GM18499 (cell line): ENCODE data around the gene FBXL16.

ENCODE experiments used
- ATAC-seq: cut with Tn5 transposase; IDR thresholded peaks from one replicate; pipeline ENCODE4 v1.9.1; 2021; ENCODE audit warnings: moderate number of reproducible peaks; ENCODE audit not compliant: insufficient read depth, unreplicated experiment

The FBXL16 gene

GRCh38 chr16:734981-735881 lies 29.6 kb upstream of the FBXL16 start:
- ATAC-seq: no peak

DNA sequence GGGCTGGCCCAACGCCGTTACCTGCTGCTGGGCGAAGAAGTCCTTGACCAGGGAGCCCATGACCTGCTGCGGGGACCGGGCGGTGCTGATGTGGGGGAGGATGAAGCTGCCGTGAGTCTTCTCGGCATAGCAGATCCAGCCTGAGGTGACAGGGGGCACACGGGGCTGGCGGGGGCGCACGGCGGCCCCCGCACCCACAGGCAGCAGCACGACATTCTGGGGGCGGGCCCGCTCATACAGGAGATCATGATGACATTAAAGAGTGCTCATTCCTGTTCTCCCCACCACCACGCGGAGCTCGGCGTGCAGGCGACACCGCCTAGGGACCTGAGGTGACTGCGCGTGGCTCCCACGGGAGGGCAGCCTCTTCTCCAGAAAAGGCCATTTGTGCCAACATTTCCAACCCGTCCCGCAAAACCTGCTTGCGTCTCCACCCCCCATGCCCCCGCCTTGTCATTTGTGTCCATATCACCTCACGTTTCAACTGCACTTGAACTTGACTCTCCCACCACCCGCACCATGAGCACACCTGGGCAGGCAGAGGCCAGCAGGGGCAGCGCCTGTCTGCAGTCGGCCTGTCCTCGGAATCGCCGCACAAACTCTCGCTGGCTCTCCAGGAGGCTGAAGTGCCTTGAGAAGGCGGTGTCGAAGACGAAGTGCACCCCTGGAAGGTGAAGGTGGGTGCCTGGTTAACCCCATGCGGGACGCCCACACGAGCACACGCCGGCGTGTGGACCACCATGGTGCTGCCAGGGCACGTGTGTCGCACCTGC lies 28.8 kb upstream of the FBXL16 start:
- no peak for ATAC-seq

- ATAC-seq: no peak
These were observed 28.0 kb upstream of the FBXL16 start for GRCh38 chr16:733382-734207.

- no peak for ATAC-seq
These were observed 27.3 kb upstream of the FBXL16 start for GRCh38 chr16:732936-733335.

DNA sequence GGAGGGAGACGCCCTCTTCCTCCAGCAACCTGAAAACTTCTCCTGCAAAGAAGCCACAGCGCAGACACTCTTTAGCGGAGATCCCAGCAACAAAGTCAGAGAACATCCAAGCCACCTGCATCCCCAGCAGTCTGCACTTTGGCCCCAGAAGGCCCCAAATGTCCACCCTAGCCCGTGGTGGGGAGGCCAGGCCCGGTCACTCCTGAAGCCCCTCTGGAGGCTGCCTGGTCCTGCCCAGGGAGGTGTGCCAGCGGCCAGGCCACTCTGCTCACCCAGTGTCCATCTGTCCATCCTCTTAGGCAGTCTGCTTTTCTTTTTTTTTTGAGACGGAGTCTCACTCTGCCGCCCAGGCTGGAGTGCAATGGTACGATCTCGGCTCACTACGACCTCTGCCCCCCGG lies 26.7 kb upstream of the FBXL16 start:
- no peak for ATAC-seq

DNA sequence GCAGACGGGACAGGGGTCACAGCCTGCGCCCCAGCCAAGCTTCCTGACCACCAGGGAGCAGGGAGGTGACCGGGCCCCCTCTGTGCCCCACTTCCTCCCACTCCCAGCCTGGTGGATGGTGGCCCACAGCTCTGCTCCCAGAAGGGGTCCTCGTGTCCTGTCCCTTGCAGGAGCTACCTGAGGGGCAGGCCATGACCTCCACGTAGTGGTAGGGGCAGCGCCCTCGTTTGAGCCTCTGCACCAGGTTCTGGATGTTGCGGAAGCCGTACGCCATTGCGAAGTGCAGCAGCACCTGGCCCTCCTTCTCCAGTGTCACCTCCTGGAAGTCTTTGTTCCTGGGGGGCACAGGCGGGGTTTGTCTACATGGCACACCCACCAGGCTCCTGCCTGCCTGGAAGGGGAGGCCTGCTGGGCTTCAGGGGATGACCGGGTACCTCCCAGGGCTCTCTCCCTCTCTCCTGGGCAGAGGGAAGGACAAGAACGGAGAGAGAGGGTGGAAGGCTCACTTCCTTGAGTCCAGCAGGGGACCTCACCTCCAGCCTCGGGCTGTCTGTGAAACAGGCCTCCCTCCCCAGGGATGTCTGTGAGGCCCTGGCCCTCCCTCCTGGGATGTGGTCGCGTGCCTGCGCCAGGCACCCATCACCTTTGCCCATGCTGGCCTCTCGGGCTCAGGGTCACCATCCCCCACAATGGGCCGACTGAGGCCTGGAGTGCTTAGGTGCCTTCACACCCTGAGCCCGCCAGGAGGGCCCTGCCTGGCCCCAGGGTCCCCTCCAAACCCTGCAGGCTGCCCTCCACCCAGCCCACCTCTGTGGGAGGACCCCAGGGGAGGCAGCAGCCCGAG lies 25.3 kb upstream of the FBXL16 start:
- ATAC-seq: no peak

- ATAC-seq: no peak
These were observed 24.4 kb upstream of the FBXL16 start for GRCh38 chr16:729768-730665.

DNA sequence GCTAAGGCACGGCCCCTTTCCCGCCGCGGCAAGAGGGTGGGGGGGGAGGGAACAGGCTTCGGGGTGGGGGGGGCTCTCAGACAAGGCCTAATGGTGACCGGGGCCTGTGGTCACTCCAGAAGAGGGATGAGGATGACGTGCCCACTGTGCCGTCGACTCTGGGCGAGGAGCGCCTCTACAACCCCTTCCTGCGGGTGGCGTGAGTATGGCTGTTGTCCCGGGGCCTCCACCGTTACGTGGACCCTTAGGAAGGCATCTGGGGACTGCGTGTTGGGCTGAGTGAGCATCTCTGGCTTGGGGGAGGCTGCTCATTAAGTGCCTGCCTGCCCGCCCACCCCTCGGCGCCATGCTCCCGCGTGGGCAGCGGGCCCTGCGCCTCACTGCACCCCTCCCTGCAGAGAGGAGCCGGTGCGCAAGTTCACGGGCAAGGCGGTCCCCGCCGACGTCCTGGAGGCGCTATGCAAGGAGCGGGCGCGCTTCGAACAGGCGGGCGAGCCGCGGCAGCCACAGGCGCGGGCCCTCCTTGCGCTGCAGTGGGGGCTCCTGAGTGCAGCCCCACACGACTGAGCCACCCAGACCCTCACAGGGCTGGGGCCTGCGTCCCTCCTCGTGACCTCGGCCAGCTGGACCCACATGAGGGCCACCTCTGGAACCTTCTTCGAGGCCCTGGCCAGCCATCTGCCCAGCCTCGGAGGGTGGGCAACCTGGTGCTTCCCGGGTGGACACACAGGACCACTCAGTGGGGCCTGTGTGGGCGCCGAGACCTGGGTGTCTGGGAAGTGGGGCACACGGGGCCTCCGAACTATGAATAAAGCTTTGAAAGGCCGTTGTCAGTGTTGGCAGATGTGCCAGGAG lies 23.5 kb upstream of the FBXL16 start:
- no peak for ATAC-seq

- ATAC-seq: no peak
These were observed 22.7 kb upstream of the FBXL16 start for GRCh38 chr16:728131-728889.

- no peak for ATAC-seq
These were observed 21.8 kb upstream of the FBXL16 start for GRCh38 chr16:727291-727977.

DNA sequence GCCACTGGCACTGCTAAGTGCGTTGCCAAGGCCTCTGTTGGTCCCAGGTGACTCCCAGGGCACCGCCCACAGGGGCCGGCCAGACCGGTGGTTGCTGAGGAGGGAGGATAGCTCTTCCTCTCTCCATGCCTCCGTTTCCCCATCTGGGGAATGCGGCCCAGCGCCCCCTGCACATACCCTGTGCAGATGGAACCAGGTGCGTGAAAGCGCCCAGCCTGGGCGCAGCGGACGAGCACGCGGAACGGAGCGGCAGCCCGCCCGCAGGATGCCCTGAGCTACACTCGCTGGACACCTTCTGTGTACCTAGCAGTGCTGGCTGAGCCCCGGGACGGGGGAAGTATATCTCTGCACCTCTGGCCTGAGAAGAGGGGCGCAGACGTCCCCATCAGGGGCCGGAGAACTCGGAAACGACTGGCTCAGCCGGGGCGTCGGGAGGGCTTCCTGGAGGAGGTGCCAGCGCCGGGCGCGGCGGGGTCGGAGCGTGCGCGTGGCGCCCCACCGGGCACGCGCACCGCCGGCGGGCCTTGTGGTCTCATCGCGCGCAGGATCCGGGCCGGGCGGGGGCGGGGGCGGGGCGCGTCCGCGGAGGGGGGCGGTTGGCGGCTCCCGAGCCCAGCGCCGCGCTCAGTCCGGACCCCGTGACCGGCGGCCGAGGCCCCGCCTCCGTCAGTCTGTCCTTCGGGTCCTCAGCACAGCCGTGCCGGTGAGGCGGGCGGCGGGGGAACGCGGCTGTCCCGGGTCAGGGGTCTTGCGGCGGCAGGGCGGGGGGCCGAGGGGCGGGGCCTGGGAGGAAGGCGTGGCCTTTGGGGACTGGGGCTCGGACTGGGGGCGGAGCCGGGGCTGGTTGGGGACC lies 21.1 kb upstream of the FBXL16 start, which contains the start of the genes CCDC78 and HAGHL:
Gene CCDC78, minus strand, starts transcription at position 6 of the 853 bp plus-strand sequence. CDS start 76 bp downstream, outside the sequence.
Gene HAGHL, plus strand, starts transcription at position 669 of the 853 bp plus-strand sequence. CDS start 404 bp downstream, outside the sequence.
- ATAC-seq: no peak

DNA sequence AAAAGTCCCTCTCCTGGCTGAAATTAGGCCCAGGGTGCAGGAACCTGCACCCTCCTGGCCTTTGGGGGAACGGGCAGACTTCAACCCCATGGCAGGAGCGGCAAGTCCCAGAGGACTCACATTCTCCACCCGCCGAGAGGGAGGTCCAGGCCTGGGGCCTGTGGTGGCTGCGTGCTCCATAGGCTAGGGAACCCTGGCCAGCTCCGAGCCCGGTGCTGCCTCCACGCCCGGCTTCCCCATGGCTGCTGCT lies 20.5 kb upstream of the FBXL16 start:
- no peak for ATAC-seq

DNA sequence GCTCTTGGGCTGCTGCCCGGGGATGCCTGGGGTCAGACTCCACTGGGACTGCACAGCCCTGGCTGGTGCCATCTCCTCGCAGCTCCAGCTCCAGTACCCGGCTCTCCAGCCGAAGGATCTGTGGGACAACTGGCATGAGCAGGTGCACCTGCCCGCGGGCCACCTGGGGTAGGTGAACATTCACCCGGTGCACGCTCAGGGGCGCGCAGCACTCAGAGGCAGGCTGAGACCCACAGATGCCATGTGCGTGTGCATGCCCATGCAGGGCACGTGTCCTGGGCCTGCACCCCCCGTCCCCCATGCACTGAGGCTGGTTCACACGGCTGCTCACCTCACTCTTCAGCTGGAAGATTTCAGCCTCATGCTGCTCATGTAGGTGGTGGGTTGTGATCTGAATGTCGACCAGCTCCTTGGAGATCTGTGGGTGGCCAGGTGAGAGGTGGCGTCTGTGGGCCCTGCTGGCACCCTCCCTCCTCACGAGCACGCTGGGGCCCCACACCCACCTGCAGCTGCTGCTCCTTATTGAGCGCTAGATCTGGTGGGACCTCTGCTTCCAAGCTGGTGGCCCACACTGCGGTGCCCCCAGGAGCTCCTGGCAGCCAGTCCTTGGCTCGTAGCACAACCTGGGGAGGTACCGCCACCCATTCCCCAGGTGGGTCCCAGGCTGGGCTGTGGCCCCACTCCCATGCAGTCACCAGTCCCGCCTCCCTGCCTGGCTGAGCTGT lies 20.0 kb upstream of the FBXL16 start:
- ATAC-seq: no peak

DNA sequence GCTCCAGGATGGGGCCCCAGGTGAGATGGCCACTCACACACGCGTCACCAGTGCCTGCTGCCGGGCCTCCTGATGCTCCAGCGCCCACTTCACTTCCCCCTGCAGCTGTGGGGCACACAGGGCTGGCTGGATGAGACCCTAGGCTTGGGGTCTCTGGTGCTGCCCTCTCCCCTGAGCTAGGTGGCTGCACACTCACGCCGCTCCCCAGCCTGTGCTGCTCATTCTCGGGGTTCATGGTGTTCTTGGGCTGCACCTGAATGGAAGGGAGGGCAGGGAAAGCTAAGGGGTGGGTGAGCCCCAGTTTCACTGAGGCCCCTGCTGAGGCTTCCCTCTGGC lies 19.4 kb upstream of the FBXL16 start:
- no peak for ATAC-seq
